HL-60 (cell line): ENCODE results near the gene CHCHD6.

Experiments used
- DNase-seq, 2 experiments: peaks; one replicate each; pipeline ENCODE4 v3.0.0-alpha.2; 2010 to 2020; ENCODE audit warnings: low read depth in 1 of 2, low spot score in 1 of 2
- H3K27ac ChIP-seq: fragments of 250-450 bp; sonication (Bioruptor Pico); replicated peaks from 2 replicates; pipeline ENCODE4 v1.5.1; 2020; ENCODE audit warnings: mild to moderate bottlenecking, moderate library complexity
- H3K27me3 ChIP-seq: fragments of 250-450 bp; sonication (Bioruptor Pico); 2 replicates; pipeline ENCODE4 v1.5.1; 2021; ENCODE audit warnings: mild to moderate bottlenecking, moderate library complexity; ENCODE audit not compliant: insufficient read depth, poor library complexity, severe bottlenecking
- H3K4me3 ChIP-seq: replicated peaks from 2 replicates; pipeline ENCODE4 v1.5.1; 2011; ENCODE audit warnings: mild to moderate bottlenecking, control low read depth, low read length; ENCODE audit not compliant: insufficient read depth
- GABPA ChIP-seq: IDR thresholded peaks from 2 replicates; pipeline ENCODE4 v1.6.1; 2012; ENCODE audit warnings: low read depth
- POLR2AphosphoS5 ChIP-seq: IDR thresholded peaks from 2 replicates; pipeline ENCODE4 v1.6.1; 2012; ENCODE audit warnings: low read depth
- SPI1 ChIP-seq: IDR thresholded peaks from 2 replicates; pipeline ENCODE4 v1.6.1; 2012; ENCODE audit warnings: low read depth, mild to moderate bottlenecking, borderline replicate concordance
- TF ChIP-seq, protein P1 (sequence below): IDR thresholded peaks from 2 replicates; pipeline ENCODE4 v1.6.1; 2012; ENCODE audit warnings: low read depth; ENCODE audit not compliant: insufficient replicate concordance
- TF ChIP-seq, protein P2 (sequence below): IDR thresholded peaks from one replicate; pipeline ENCODE4 v1.5.1; 2011; ENCODE audit warnings: low read length, control low read depth, inconsistent platforms; ENCODE audit not compliant: insufficient read depth

CHCHD6 gene

DNA sequence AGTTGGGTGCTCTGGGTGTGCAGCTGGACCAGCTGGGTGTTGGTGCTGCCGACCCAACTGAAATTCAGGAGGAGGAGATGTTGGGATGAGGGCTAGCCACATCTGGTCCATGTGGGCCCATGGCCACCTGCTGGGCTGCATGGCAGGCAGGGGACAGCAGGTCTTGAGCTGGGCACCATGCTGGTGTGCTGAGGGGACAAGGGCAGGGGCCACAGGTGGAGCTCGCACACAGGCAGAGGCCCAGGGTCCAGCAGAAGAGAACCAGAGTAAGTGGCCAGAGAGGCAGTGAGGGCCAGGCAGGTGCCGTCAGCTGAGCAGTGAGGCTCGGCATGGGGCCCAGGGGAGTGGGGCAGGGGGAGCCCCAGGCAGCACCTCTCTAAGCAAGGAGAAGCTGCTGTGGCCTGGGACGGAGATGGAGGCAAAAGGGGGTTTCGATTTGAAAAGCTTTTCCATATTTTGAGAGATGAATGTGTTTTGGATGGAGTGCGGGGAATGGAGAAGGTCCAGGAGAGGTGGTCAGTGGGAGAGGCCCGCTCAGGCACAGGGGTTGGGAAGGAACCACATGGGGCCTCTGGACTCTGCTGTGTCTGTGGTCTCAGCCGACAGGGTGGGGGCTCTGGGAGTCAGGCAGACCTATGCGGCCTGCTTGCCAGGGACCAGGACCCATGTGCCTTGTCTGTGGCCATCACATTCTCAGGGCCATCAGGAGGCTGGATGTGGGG is 248.4 kb downstream of the CHCHD6 start:
- TF ChIP-seq SPI1 (no peak), GABPA (no peak), POLR2AphosphoS5 (no peak)
- TF ChIP-seq, protein P1, sequence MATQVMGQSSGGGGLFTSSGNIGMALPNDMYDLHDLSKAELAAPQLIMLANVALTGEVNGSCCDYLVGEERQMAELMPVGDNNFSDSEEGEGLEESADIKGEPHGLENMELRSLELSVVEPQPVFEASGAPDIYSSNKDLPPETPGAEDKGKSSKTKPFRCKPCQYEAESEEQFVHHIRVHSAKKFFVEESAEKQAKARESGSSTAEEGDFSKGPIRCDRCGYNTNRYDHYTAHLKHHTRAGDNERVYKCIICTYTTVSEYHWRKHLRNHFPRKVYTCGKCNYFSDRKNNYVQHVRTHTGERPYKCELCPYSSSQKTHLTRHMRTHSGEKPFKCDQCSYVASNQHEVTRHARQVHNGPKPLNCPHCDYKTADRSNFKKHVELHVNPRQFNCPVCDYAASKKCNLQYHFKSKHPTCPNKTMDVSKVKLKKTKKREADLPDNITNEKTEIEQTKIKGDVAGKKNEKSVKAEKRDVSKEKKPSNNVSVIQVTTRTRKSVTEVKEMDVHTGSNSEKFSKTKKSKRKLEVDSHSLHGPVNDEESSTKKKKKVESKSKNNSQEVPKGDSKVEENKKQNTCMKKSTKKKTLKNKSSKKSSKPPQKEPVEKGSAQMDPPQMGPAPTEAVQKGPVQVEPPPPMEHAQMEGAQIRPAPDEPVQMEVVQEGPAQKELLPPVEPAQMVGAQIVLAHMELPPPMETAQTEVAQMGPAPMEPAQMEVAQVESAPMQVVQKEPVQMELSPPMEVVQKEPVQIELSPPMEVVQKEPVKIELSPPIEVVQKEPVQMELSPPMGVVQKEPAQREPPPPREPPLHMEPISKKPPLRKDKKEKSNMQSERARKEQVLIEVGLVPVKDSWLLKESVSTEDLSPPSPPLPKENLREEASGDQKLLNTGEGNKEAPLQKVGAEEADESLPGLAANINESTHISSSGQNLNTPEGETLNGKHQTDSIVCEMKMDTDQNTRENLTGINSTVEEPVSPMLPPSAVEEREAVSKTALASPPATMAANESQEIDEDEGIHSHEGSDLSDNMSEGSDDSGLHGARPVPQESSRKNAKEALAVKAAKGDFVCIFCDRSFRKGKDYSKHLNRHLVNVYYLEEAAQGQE: no peak
- TF ChIP-seq, protein P2, sequence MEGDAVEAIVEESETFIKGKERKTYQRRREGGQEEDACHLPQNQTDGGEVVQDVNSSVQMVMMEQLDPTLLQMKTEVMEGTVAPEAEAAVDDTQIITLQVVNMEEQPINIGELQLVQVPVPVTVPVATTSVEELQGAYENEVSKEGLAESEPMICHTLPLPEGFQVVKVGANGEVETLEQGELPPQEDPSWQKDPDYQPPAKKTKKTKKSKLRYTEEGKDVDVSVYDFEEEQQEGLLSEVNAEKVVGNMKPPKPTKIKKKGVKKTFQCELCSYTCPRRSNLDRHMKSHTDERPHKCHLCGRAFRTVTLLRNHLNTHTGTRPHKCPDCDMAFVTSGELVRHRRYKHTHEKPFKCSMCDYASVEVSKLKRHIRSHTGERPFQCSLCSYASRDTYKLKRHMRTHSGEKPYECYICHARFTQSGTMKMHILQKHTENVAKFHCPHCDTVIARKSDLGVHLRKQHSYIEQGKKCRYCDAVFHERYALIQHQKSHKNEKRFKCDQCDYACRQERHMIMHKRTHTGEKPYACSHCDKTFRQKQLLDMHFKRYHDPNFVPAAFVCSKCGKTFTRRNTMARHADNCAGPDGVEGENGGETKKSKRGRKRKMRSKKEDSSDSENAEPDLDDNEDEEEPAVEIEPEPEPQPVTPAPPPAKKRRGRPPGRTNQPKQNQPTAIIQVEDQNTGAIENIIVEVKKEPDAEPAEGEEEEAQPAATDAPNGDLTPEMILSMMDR: no peak
- H3K4me3 ChIP-seq: no peak overlapping the region
- no peak for DNase-seq
- H3K27ac ChIP-seq: no peak overlapping the region
- H3K27me3 ChIP-seq: no peaks in the 10 kb centered on the region

DNA sequence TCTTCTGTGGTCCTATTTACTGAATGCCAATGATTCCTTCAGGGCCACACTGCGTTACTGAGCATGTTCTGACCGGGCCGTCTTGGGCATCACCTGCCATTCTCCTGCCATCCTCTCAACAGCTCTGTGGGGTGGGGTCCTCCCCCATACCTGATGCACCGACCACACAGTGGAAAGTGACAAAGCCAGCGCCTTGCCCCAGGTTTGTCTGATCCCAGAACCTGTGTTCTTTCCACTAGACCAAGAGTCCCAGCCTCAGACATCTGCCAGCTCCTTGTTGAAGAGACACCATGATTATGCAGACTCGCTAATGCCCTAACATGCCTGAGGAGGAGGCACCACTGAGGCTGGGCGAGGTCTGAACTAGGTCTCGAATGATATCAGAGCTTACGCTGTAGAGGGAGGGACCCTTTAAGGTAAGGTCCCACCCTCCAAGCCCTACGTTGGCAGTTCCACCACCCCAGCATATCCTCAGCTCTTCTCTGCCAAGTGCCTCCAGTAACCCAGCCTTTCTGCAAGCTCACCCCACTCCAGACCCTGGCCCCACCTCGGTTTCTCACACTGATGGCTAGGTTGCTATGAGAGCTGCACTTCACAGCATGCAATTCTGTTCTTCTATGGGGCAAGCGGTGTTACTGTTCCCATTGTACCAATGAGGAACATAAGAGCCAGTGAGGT is 249.1 kb downstream of the CHCHD6 start:
- no peak for TF ChIP-seq SPI1
- TF ChIP-seq, protein P2: no peak
- no peak for TF ChIP-seq GABPA
- TF ChIP-seq, protein P1: no peak
- no peak for TF ChIP-seq POLR2AphosphoS5
- H3K27ac ChIP-seq: no peak overlapping the region
- H3K4me3 ChIP-seq: no peak overlapping the region
- no peaks in the 10 kb centered on the region for H3K27me3 ChIP-seq
- no peak for DNase-seq

DNA sequence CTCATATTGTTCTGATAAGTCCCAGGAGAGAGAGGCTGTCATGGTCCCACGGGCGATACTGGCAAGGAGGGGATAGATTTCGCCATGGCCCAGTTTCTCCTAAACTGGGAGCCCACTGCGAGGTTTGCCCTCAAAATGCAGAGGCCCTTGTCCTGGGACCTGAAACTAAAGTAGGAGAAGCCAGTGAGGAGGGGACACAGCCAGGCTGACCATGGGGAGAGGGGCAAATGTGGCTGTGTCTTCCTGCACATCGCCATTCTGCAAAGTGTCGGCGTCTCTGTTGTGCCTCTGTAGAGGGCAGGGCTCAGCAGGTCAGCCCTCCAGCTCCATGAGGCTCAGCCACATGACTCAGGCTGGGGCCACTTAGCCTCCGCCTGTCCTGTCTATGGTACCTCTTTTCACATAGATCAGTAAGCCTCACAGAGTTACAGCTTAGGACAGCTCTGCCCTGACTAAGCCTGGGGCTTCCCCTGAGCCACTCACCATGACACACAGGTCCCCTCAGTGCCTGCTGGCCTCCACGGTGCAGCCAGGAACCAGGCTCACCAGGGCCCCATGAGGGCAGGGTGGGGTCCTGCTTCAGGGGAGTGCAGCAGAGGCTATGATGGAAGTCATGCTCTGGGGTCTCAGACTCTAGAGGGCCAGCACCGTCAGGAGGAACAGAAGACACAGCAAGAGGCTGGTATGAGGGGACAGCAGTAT is 250.3 kb downstream of the CHCHD6 start:
- H3K27me3 ChIP-seq: no peaks in the 10 kb centered on the region
- TF ChIP-seq POLR2AphosphoS5 (no peak), GABPA (no peak), SPI1 (no peak)
- TF ChIP-seq, protein P2: no peak
- TF ChIP-seq, protein P1: no peak
- no peak for DNase-seq
- no peak overlapping the region for H3K27ac ChIP-seq
- no peak overlapping the region for H3K4me3 ChIP-seq
